HepG2 (cell line): ENCODE data around the gene EMC9. TPM values are rescaled to one million over a fixed set of nuclear protein-coding genes. Genes with fewer than 3 reads are reported as not detected.
A peak's percentile ranks its signal among the peaks of the same experiment; 100 is the strongest.

Source experiments
- ARHGAP35 ChIP-seq: sonication (generic); formaldehyde crosslinking; IDR thresholded peaks from 2 replicates; pipeline ENCODE4 v1.9.0; 2022; ENCODE audit warnings: mild to moderate bottlenecking, inconsistent platforms, moderate library complexity, missing genetic modification reagents, borderline replicate concordance
- KLF13 ChIP-seq: sonication (generic); formaldehyde crosslinking; IDR thresholded peaks from 2 replicates; pipeline ENCODE4 v1.4.0; 2020; ENCODE audit warnings: mild to moderate bottlenecking, missing genetic modification reagents
- RFX5 ChIP-seq: IDR thresholded peaks from 2 replicates; pipeline ENCODE4 v1.6.1; 2011; ENCODE audit warnings: low read depth, low read length, improper control_type of control experiment
- SIX4 ChIP-seq: sonication (generic); formaldehyde crosslinking; IDR thresholded peaks from 2 replicates; pipeline ENCODE4 v1.4.0; 2020; ENCODE audit warnings: missing genetic modification reagents
- SMARCC2 ChIP-seq: fragments of 450-650 bp; IDR thresholded peaks from 2 replicates; pipeline ENCODE4 v1.6.1; 2017; ENCODE audit warnings: antibody characterized with exemption, mild to moderate bottlenecking
- ZNF143 ChIP-seq: sonication (generic); formaldehyde crosslinking; IDR thresholded peaks from 2 replicates; pipeline ENCODE4 v1.4.0; 2020; ENCODE audit warnings: missing genetic modification reagents
- ZNF232 ChIP-seq: sonication (generic); formaldehyde crosslinking; IDR thresholded peaks from 2 replicates; pipeline ENCODE4 v1.4.0; 2020; ENCODE audit warnings: missing genetic modification reagents, borderline replicate concordance
- ZNF256 ChIP-seq: sonication (generic); formaldehyde crosslinking; conservative IDR thresholded peaks from 2 replicates; pipeline ENCODE4 v1.4.0; 2020; ENCODE audit warnings: missing genetic modification reagents
- ZNF773 ChIP-seq: sonication (generic); formaldehyde crosslinking; IDR thresholded peaks from 2 replicates; pipeline ENCODE4 v1.4.0; 2020; ENCODE audit warnings: missing genetic modification reagents, borderline replicate concordance
- ZNF816 ChIP-seq: sonication (generic); formaldehyde crosslinking; IDR thresholded peaks from 2 replicates; pipeline ENCODE4 v1.8.0; 2022; ENCODE audit warnings: missing genetic modification reagents, mild to moderate bottlenecking, borderline replicate concordance
- polyA plus RNA-seq, 8 experiments: library from polyadenylated mRNA; depleted of rRNA in 3 of 8; stranded (reverse) in 7 of 8; unstranded in 1 of 8; fragments of >200 nt; fragmentation: Illumina TruSeq in 4 of 8; extraction: Trizol in 4 of 8; gene quantifications; 2 replicates each; pipeline versions ENCODE4 v1.2.1 to v1.2.3, GENCODE V29; 2011 to 2016; ENCODE audit warnings: low read depth in 4 of 8, missing spikeins in 1 of 8, mixed read lengths in 1 of 8; ENCODE audit not compliant: insufficient read depth in 1 of 8
- total RNA-seq, 5 experiments: library from RNA; depleted of rRNA; stranded (reverse); fragments of >200 nt; fragmentation: Illumina TruSeq; extraction: Trizol; gene quantifications; 2 replicates each; pipeline ENCODE4 v1.2.3, GENCODE V29; 2016; ENCODE audit warnings: low read depth in 1 of 5
- TF ChIP-seq, protein P1 (sequence below): sonication (generic); formaldehyde crosslinking; IDR thresholded peaks from 2 replicates; pipeline ENCODE4; 2020; ENCODE audit warnings: missing genetic modification reagents, mild to moderate bottlenecking, borderline replicate concordance
- TF ChIP-seq, protein P2 (sequence below): sonication (generic); formaldehyde crosslinking; IDR thresholded peaks from 2 replicates; pipeline ENCODE4 v1.4.0; 2020; ENCODE audit warnings: missing genetic modification reagents, mild to moderate bottlenecking, borderline replicate concordance
- TF ChIP-seq, protein P3 (sequence below): sonication (generic); formaldehyde crosslinking; conservative IDR thresholded peaks from 2 replicates; pipeline ENCODE4 v1.8.0; 2022; ENCODE audit warnings: low read depth, missing genetic modification reagents
- TF ChIP-seq, protein P4 (sequence below): sonication (generic); formaldehyde crosslinking; IDR thresholded peaks from 2 replicates; pipeline ENCODE4 v1.5.0; 2020; ENCODE audit warnings: missing genetic modification reagents
- TF ChIP-seq, protein P5 (sequence below): IDR thresholded peaks from 2 replicates; pipeline ENCODE4 v1.6.1; 2016; ENCODE audit warnings: missing compliant biosample characterization, missing genetic modification reagents, borderline replicate concordance
- TF ChIP-seq, protein P6 (sequence below), 2 experiments: sonication (generic) in 1 of 2; formaldehyde crosslinking in 1 of 2; IDR thresholded peaks; 2 replicates each; pipeline versions ENCODE4 v1.4.0 to v1.6.1; 2018 to 2020; ENCODE audit warnings: missing genetic modification reagents in 2 of 2, borderline replicate concordance in 1 of 2, low read depth in 1 of 2, mild to moderate bottlenecking in 1 of 2, missing biosample characterization in 1 of 2

Gene EMC9
- total and polyA plus RNA-seq, 2 of the 13 experiments (the other 11 are each of a cell fraction or from before 2014, with no cell fraction given), result 60.5 to 78.7 TPM

DNA sequence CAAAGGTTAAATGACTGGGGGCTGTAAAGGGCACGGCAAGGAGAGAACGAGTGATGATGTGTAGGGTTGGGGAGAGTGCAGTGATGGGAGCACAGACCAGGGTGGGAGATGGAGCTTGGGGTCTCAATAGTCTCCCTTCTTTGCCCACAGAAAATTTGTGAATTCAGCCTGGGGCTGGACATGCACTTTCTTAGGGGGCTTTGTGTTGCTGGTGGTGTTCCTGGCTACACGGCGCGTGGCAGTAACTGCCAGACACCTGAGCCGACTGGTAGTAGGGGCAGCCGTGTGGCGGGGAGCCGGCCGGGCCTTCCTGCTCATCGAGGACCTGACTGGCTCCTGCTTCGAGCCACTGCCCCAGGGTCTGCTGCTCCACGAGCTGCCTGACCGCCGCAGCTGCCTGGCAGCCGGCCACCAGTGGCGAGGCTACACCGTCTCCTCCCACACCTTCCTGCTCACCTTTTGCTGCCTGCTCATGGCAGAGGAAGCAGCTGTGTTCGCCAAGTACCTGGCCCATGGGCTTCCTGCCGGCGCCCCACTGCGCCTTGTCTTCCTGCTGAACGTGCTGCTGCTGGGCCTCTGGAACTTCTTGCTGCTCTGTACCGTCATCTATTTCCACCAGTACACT is 9.2 kb downstream of the EMC9 start (continued):
- TF ChIP-seq, protein P1, sequence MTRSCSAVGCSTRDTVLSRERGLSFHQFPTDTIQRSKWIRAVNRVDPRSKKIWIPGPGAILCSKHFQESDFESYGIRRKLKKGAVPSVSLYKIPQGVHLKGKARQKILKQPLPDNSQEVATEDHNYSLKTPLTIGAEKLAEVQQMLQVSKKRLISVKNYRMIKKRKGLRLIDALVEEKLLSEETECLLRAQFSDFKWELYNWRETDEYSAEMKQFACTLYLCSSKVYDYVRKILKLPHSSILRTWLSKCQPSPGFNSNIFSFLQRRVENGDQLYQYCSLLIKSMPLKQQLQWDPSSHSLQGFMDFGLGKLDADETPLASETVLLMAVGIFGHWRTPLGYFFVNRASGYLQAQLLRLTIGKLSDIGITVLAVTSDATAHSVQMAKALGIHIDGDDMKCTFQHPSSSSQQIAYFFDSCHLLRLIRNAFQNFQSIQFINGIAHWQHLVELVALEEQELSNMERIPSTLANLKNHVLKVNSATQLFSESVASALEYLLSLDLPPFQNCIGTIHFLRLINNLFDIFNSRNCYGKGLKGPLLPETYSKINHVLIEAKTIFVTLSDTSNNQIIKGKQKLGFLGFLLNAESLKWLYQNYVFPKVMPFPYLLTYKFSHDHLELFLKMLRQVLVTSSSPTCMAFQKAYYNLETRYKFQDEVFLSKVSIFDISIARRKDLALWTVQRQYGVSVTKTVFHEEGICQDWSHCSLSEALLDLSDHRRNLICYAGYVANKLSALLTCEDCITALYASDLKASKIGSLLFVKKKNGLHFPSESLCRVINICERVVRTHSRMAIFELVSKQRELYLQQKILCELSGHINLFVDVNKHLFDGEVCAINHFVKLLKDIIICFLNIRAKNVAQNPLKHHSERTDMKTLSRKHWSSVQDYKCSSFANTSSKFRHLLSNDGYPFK (CRISPR knock-in tag), result no peak
- TF ChIP-seq ZNF143 (CRISPR knock-in tag), result peak; percentile 43; the same call in 1 of the 2 replicates
- no peak for TF ChIP-seq ZNF816 (CRISPR knock-in tag)
- peak; percentile 70; the same call in 1 of the 2 replicates for TF ChIP-seq ZNF773
- TF ChIP-seq RFX5, result no peak
- TF ChIP-seq, protein P2, sequence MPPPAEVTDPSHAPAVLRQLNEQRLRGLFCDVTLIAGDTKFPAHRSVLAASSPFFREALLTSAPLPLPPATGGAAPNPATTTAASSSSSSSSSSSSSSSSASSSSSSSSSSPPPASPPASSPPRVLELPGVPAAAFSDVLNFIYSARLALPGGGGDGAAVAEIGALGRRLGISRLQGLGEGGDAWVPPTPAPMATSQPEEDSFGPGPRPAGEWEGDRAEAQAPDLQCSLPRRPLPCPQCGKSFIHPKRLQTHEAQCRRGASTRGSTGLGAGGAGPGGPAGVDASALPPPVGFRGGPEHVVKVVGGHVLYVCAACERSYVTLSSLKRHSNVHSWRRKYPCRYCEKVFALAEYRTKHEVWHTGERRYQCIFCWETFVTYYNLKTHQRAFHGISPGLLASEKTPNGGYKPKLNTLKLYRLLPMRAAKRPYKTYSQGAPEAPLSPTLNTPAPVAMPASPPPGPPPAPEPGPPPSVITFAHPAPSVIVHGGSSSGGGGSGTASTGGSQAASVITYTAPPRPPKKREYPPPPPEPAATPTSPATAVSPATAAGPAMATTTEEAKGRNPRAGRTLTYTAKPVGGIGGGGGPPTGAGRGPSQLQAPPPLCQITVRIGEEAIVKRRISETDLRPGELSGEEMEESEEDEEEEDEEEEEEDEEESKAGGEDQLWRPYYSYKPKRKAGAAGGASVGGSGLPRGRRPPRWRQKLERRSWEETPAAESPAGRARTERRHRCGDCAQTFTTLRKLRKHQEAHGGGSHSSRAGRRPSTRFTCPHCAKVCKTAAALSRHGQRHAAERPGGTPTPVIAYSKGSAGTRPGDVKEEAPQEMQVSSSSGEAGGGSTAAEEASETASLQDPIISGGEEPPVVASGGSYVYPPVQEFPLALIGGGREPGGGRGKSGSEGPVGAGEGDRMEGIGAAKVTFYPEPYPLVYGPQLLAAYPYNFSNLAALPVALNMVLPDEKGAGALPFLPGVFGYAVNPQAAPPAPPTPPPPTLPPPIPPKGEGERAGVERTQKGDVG, result 0 out of 2 replicates have a peak, but pooled peaks have one; percentile 24
- peak; percentile 33; the same call in 1 of the 2 replicates for TF ChIP-seq ARHGAP35
- no peak for TF ChIP-seq SIX4 (CRISPR knock-in tag)
- TF ChIP-seq, protein P3, sequence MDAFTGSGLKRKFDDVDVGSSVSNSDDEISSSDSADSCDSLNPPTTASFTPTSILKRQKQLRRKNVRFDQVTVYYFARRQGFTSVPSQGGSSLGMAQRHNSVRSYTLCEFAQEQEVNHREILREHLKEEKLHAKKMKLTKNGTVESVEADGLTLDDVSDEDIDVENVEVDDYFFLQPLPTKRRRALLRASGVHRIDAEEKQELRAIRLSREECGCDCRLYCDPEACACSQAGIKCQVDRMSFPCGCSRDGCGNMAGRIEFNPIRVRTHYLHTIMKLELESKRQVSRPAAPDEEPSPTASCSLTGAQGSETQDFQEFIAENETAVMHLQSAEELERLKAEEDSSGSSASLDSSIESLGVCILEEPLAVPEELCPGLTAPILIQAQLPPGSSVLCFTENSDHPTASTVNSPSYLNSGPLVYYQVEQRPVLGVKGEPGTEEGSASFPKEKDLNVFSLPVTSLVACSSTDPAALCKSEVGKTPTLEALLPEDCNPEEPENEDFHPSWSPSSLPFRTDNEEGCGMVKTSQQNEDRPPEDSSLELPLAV (CRISPR knock-in tag), result no peak
- TF ChIP-seq SMARCC2, result no peak
- TF ChIP-seq, protein P4, sequence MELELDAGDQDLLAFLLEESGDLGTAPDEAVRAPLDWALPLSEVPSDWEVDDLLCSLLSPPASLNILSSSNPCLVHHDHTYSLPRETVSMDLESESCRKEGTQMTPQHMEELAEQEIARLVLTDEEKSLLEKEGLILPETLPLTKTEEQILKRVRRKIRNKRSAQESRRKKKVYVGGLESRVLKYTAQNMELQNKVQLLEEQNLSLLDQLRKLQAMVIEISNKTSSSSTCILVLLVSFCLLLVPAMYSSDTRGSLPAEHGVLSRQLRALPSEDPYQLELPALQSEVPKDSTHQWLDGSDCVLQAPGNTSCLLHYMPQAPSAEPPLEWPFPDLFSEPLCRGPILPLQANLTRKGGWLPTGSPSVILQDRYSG (CRISPR knock-in tag), result no peak
- peak; percentile 88; the same call in 1 of the 2 replicates for TF ChIP-seq KLF13
- peak; percentile 71; the same call in 1 of the 2 replicates for TF ChIP-seq ZNF232 (CRISPR knock-in tag)
- TF ChIP-seq, protein P5, sequence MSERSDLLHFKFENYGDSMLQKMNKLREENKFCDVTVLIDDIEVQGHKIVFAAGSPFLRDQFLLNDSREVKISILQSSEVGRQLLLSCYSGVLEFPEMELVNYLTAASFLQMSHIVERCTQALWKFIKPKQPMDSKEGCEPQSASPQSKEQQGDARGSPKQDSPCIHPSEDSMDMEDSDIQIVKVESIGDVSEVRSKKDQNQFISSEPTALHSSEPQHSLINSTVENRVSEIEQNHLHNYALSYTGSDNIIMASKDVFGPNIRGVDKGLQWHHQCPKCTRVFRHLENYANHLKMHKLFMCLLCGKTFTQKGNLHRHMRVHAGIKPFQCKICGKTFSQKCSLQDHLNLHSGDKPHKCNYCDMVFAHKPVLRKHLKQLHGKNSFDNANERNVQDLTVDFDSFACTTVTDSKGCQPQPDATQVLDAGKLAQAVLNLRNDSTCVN (CRISPR knock-in tag), result 0 out of 2 replicates have a peak, but pooled peaks have one; percentile 16
- TF ChIP-seq ZNF256 (CRISPR knock-in tag), result 0 out of 2 replicates have a peak, but pooled peaks have one; percentile 42
- TF ChIP-seq, protein P6, sequence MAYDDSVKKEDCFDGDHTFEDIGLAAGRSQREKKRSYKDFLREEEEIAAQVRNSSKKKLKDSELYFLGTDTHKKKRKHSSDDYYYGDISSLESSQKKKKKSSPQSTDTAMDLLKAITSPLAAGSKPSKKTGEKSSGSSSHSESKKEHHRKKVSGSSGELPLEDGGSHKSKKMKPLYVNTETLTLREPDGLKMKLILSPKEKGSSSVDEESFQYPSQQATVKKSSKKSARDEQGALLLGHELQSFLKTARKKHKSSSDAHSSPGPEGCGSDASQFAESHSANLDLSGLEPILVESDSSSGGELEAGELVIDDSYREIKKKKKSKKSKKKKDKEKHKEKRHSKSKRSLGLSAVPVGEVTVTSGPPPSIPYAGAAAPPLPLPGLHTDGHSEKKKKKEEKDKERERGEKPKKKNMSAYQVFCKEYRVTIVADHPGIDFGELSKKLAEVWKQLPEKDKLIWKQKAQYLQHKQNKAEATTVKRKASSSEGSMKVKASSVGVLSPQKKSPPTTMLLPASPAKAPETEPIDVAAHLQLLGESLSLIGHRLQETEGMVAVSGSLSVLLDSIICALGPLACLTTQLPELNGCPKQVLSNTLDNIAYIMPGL (CRISPR knock-in tag; IDR thresholded peaks at IDR 0.05; ENCODE audit: borderline replicate concordance in 1 of 2, low read depth in 1 of 2), result no peak
